Effector memory CD4-positive, alpha-beta T cell (primary cell): ENCODE results near the gene CPNE2.
"Not testable (repeated sequence)": the region's sequence is repeated elsewhere in the genome, so short reads cannot be mapped to it uniquely, and the experiment has no call there.

ENCODE experiments used
- DNase-seq, 3 donors: peaks; one replicate each; pipeline ENCODE4 v3.0.0-alpha.2; 2020
- H3K27ac ChIP-seq: 2 replicates; pipeline ENCODE4 v1.7.0; 2013; ENCODE audit warnings: mild to moderate bottlenecking, low read length, moderate library complexity; ENCODE audit not compliant: insufficient read depth, poor library complexity, severe bottlenecking
- H3K27me3 ChIP-seq: replicated peaks from 2 replicates; pipeline ENCODE4 v1.7.0; 2013; ENCODE audit warnings: mild to moderate bottlenecking, low read length; ENCODE audit not compliant: insufficient read depth, control insufficient read depth, poor library complexity, severe bottlenecking
- H3K36me3 ChIP-seq: 2 replicates; pipeline ENCODE4 v1.7.0; 2013; ENCODE audit warnings: mild to moderate bottlenecking, low read length, moderate library complexity; ENCODE audit not compliant: control insufficient read depth, insufficient read depth
- H3K4me1 ChIP-seq: 2 replicates; pipeline ENCODE4 v1.7.0; 2013; ENCODE audit warnings: low read length, mild to moderate bottlenecking; ENCODE audit not compliant: control insufficient read depth, insufficient read depth, poor library complexity, severe bottlenecking
- H3K4me3 ChIP-seq: 2 replicates; pipeline ENCODE4 v1.7.0; 2013; ENCODE audit warnings: low read length, low read depth, mild to moderate bottlenecking; ENCODE audit not compliant: insufficient read depth, poor library complexity, severe bottlenecking
- H3K9me3 ChIP-seq: 2 replicates; pipeline ENCODE4 v1.7.0; 2013; ENCODE audit warnings: mild to moderate bottlenecking, low read length, moderate library complexity; ENCODE audit not compliant: control insufficient read depth

CPNE2 gene

DNA sequence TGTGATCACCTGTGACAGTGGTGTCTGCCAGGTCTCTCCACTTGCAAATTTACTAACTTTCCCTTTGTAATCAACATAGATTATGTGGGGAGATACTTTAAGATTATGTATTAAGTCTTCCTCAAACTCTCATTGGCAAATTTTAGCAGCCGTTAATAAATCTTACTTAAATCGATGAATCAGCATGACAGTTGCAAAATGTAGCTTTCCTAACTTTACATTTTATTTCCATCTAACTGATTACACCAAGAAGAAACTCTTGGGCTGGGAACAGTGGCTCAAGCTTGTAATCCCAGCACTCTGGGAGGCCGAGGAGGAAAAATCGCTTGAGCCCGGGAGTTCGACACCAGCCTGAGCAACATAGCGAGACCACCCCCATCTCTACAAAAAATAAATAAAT, 23.3 kb upstream of the CPNE2 start:
- no peak for DNase-seq

DNA sequence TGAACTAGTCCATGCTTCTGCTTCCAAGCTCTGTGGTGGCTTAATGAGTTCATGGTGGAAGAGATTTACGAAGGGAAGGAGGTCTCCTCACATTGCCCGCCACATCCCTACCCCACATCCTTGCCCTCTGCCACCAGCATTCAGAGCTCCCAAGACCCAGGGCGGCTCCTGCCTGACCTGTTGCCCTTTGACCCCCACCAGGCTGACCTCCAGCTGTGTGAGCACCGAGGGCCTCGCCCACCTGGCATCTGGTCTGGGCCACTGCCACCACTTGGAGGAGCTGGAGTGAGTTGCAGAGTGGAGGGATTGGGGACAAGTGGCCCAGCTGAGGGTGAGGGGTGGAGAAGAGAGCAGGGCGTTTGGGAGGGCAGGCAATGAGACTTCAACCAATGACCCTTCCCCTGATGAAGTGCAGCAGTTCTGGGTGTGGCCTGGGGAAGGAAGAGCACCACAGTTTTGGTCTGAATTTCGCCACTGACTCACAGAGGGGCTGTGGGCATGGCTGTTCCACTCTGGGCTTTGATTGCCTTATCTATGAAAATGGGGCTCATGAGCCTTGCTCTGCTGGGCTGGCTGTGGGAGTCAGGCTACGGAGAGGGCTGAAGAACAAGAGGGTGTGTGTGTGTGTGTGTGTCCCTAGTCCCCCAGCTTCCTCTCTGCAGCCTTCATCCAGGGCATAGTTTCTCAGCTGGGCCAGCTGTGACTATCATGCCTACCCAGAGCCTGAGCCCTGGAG, 22.6 kb upstream of the CPNE2 start:
- Histone ChIP-seq H3K27me3 (no peaks in the 10 kb centered on the region), H3K9me3 (no peaks in the 10 kb centered on the region), H3K4me3 (no peak overlapping the region), H3K4me1 (no peaks in the 10 kb centered on the region), H3K36me3 (peaks cover 80% of the 10 kb centered on the region), H3K27ac (no peak overlapping the region)
- no peak for DNase-seq

More for the DNA sequence above, 23.3 kb upstream of the CPNE2 start:
- Histone ChIP-seq H3K36me3 (peaks cover 73% of the 10 kb centered on the region), H3K4me3 (no peak overlapping the region), H3K9me3 (no peaks in the 10 kb centered on the region), H3K27ac (no peak overlapping the region), H3K27me3 (no peaks in the 10 kb centered on the region), H3K4me1 (no peaks in the 10 kb centered on the region)

DNA sequence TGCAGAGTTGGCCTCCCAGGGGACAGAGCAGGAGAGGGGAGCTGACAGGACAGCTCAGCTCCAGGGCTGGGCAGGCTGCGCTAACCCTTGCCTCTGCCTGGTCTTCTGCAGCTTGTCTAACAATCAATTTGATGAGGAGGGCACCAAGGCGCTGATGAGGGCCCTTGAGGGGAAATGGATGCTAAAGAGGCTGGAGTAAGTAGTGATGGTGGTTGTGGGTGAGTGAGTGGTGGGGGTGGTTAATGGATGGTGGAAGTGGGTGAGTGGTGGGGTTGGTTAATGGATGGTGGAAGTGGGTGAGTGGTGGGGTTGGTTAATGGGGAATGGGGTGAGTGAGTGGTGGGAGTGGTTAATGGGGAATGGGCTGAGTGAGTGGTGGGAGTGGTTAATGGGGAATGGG, 22.0 kb upstream of the CPNE2 start:
- H3K27ac ChIP-seq, result peak overlapping the region; percentile 28
- H3K4me3 ChIP-seq, result no peak overlapping the region
- peaks cover 80% of the 10 kb centered on the region for H3K36me3 ChIP-seq
- no peaks in the 10 kb centered on the region for H3K4me1 ChIP-seq
- DNase-seq, result no peak
- H3K27me3 ChIP-seq, result no peaks in the 10 kb centered on the region
- H3K9me3 ChIP-seq, result no peaks in the 10 kb centered on the region

DNA sequence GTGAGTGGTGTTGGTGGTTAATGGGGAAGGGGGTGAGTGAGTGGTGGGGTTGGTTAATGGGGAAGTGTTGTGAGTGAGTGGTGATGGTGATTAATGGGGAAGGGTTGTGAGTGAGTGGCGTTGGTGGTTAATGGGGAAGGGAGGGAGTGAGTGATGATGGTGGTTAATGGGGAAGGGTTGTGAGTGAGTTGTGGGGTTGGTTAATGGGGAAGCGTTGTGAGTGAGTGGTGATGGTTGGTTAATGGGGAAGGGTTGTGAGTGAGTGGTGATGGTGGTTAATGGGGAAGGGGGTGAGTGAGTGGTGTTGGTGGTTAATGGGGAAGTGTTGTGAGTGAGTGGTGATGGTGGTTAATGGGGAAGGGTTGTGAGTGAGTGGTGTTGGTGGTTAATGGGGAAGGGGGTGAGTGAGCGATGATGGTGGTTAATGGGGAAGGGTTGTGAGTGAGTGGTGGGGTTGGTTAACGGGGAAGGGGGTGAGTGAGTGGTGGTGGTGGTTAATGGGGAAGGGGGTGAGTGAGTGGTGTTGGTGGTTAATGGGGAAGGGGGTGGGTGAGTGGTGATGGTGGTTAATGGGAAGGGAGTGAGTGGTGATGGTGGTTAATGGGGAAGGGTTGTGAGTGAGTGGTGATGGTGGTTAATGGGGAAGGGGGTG, 21.2 kb upstream of the CPNE2 start:
- Histone ChIP-seq H3K27ac (peak overlapping the region; percentile 28), H3K36me3 (peaks cover 84% of the 10 kb centered on the region)
- not testable (repeated sequence) for H3K4me1 ChIP-seq, H3K9me3 ChIP-seq, H3K4me3 ChIP-seq, H3K27me3 ChIP-seq, DNase-seq

DNA sequence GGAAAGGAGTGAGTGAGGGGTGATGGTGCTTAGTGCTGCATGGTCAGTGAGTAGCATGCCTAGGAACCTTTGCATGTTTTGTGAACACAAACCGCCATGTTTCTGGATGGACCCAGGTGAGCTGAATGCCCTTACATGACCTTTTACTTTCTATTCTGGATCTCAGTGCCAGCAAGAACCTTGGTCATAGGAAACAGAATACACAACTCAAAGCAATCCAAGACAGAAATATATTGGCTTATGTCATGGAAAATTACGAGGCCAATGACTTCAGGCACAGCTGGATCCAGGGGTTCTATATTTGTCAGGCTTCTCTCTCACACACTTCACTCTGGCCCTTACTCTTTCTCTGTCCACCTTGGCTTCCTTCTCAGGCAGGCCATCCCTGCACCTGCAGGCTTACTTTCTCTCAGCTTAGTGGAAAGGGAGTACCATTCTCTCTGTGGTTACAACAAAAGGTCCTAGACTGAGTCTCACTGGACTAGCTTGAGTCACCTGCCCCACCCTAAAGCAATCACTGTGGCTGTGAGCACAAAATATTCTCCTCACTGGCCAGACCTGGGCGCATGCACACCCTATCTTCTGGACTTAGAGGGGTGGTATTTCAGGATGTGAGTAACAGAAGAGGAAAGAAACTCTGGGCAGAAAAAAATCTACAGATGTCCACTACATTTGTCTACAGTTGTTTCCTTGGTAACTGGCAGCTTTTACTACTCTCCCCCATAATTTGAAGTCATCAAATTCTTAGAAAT, 20.4 kb upstream of the CPNE2 start:
- Histone ChIP-seq H3K36me3 (peaks cover 84% of the 10 kb centered on the region), H3K4me3 (no peak overlapping the region), H3K9me3 (no peaks in the 10 kb centered on the region), H3K27me3 (no peaks in the 10 kb centered on the region), H3K4me1 (no peaks in the 10 kb centered on the region), H3K27ac (no peak overlapping the region)
- no peak for DNase-seq

DNA sequence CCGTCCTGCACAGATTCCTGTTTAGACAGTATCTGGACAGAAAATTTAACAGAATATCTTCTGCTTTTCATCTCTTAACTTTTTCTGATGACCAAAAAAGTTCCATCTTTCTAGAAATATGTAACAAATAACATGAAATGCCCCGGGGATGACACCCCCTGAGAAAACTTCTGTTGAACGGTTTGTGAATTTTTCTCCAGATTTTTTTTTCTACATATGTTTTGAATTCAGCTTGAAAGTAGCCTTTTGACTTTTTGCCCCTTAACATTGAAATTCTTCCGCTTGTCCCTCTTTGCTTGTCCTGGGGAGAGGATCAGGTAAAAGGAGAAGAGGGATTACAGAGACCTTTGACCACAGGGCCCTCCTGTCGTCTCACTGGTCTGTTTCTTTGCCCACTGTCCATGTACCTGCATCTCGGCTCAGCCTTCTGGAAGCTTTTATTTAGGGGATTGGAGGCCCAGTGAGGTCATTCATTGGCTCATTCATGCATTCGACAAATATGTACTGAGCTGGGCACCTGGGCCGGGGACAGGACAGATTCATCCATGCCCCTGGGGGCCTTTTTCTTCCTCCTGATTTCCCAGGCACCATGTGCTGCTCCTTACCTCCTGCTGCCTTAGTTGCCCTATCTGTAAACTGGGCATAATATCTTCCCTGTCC, 19.6 kb upstream of the CPNE2 start:
- Histone ChIP-seq H3K9me3 (no peaks in the 10 kb centered on the region), H3K4me1 (no peaks in the 10 kb centered on the region), H3K36me3 (peaks cover 85% of the 10 kb centered on the region), H3K27me3 (no peaks in the 10 kb centered on the region), H3K4me3 (no peak overlapping the region), H3K27ac (no peak overlapping the region)
- no peak for DNase-seq

DNA sequence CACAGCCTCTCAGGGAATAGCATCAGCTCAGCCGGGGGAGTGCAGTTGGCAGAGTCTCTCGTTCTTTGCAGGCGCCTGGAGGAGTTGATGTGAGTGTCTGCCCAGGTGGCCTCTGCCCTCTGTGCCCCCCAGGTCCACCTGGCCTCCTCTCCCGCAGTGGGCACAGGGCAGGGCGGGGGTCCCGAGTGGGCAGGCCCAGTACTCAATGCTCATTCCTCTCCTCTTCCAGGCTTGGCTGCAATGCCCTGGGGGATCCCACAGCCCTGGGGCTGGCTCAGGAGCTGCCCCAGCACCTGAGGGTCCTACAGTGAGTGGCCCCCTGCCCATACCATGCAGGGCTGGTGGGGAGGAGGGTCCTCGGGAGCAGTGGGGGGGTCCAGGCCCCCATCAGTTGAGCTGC, 14.7 kb upstream of the CPNE2 start:
- no peak for DNase-seq
- Histone ChIP-seq H3K27ac (no peak overlapping the region), H3K27me3 (no peaks in the 10 kb centered on the region), H3K9me3 (no peaks in the 10 kb centered on the region), H3K36me3 (peaks cover 91% of the 10 kb centered on the region), H3K4me3 (no peak overlapping the region), H3K4me1 (no peaks in the 10 kb centered on the region)

DNA sequence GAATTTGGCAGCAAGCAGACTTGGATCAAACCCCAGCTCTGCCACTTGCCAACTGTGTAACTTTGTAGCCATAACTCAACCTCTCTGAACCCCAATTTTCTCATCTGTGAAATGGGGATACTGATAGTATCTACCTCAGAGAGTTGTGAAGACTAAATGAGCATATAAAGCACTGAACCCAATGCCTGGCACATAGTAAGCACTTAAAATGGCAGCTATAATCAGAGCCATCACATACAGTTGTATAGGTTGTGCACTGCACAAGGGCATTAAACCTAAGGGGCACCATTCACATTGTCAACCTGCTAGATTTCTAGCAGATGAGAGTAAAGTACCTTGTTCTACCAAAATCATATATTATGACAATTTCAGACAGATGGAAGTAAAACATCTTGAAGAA, 10.6 kb upstream of the CPNE2 start:
- DNase-seq, result no peak
- Histone ChIP-seq H3K36me3 (peaks cover 65% of the 10 kb centered on the region), H3K27me3 (no peaks in the 10 kb centered on the region), H3K27ac (no peak overlapping the region), H3K4me1 (peaks cover 4% of the 10 kb centered on the region), H3K9me3 (no peaks in the 10 kb centered on the region), H3K4me3 (no peak overlapping the region)

DNA sequence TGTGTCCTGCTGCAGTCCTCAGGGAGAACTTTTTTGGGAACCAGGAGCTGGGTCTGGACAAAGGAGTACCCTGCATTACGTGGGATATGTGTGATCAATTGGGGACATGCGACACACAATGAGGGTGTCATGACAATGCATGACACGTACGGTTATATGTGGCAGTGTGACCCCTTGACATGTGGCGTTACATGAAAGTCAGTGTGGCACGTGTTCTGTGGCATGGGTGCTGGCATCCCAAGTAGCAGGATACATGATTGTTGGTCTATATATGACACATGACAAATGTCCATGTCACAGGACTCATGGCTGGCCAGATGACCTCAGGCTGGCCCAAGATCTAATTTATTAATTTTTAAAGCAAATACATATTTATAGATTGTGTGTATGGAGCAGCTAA, 9.7 kb upstream of the CPNE2 start:
- no peak overlapping the region for H3K4me3 ChIP-seq
- H3K27me3 ChIP-seq, result no peaks in the 10 kb centered on the region
- peaks cover 4% of the 10 kb centered on the region for H3K4me1 ChIP-seq
- no peaks in the 10 kb centered on the region for H3K9me3 ChIP-seq
- no peak overlapping the region for H3K27ac ChIP-seq
- peaks cover 56% of the 10 kb centered on the region for H3K36me3 ChIP-seq
- no peak for DNase-seq
